Measurements from ENCODE around the gene PTK7.
"Not testable (repeated sequence)": the region's sequence is repeated elsewhere in the genome, so short reads cannot be mapped to it uniquely, and the experiment has no call there.

The PTK7 gene

DNA sequence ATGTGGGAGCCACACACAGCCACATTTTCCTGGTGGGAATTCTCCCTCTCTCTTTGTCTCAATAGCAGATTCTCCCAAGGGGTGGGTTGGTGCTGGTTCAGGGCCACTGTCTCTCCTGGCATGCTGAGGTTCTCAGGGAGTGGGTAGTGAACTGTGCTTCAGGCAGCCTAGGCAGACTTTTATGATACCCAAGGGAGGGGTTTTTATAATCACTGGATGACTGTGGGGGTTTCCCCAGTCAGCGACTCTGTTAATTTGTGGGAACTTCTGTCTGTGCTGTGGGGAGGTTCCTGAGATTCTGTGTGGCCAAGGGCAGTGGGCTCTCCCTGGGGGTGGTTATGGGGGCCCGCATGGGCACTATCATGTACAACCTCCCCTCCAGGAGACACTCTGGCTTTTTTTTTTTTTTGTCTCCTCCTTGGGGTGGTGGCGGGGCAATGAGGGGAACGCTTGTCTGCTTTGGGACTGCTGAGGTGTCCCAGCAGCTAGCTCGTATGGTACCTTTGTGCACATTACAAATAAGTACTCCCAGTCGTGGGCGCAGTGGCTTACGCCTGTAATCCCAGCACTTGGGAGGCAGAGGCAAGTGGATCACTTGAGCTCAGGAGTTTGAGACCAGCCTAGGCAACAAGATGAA is 10.0 kb downstream of the PTK7 start:
- no peak for DNase-seq (ENCODE audit: low read depth)

DNA sequence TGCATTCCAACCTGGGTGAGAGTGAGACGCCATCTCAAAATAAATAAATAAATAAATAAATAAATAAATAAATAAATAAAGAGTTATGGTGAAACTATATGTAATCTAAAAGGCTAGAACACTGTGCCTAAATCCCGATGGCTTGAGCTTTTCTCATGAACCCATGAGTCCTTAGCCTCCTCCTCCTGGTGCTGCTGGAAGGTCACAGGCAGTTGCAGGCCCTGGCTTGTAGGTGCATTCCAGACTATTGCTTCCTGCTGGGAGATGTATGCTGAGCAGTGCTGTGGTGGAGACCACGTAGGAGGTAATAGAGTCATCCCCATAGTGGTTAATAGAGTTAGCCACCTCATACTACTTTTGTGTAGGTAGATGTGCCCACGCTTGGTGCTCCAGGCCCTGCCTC is 12.5 kb downstream of the PTK7 start:
- DNase-seq (ENCODE audit: low read depth) = no peak

DNA sequence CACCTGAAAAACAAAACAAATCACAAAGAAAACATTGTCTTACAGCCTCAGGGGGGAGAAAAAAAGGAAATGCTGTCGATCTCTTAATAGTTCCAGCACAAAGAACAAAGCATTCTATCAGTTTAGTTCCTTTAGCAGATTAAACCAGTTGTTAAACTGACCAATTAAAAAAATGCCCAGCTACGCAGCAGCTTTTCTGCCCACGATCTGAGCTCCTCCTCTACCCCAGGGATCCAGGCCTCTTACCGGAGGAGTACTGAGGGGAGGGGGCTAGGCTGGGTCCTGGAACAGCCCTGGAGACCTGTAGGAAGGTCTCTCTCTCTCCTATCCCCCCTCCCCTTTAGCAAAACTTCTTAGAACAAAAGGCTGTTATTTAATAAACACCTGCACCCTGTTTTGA is 13.4 kb downstream of the PTK7 start:
- no peak for DNase-seq (ENCODE audit: low read depth)

DNA sequence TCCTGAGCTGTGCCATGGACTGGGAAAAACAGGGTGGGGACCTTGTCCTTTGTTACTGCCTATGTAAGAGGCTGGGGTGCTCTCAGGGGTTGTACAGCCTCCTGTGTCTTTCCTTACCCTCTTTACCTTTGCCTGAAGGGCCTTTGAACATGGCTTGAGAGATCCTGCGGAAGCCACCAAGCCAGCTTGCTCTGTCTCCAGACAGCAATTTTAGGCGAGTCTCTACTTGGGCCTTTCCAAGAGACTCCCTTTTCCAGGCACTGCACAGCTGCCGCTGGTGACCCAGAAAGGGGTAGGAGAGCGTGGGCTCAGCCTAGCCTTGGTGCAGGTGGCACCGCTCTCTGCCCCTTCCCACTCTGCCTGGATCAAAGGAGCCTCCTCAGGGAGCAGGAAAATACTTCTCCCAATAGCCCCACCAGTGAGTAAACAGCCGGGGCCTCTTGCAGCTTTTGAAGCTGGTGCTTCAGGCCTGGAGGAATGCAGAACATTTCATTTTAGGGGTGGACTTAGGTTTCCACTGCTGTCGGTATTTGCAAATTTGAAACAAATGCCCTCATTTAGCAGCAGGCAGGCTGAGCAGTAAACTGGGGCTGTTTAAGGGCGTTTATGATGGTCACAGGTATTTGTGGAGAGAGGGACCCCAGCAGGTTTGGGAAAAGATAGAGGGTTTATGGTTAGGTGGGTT is 13.9 kb downstream of the PTK7 start:
- DNase-seq (ENCODE audit: low read depth) = no peak

DNA sequence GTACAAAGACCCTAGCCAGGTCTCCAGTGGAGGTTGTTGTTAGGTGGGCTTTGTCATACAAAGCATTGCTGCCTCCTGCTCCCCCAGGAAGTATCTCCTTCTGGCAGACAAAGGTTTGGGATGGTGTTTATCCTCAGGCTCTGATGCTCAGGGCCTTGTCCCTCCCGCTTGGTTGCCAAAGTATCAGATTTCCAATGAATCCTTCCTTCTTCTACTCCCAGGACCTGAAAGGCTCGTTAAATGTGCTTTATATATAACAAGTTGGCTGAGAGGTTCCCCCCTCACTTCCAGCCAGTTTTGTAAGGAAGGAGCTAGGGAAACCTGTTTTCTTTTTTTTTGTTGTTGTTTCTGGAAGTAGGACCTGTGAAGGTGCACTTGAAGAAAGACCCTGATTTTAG is 14.4 kb downstream of the PTK7 start:
- DNase-seq (ENCODE audit: low read depth) = no peak

DNA sequence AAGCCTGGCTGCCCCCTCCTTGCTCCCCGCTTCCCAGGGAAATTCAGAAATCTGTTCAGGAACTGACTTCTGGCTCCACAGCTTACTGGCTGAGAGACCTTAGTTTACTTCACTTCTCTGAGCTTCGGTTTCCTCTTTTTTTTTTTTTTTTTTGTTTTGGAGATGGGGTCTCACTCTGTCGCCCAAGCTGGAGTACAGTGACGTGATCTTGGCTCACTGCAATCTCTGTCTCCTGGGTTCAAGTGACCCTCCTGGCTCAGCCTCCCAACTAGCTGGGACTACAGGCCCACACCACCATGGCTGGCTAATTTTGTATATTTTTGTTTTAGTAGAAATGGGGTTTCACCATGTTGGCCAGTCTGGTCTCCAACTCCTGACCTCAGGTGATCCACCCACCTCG is 14.9 kb downstream of the PTK7 start:
- DNase-seq (ENCODE audit: low read depth) = no peak

DNA sequence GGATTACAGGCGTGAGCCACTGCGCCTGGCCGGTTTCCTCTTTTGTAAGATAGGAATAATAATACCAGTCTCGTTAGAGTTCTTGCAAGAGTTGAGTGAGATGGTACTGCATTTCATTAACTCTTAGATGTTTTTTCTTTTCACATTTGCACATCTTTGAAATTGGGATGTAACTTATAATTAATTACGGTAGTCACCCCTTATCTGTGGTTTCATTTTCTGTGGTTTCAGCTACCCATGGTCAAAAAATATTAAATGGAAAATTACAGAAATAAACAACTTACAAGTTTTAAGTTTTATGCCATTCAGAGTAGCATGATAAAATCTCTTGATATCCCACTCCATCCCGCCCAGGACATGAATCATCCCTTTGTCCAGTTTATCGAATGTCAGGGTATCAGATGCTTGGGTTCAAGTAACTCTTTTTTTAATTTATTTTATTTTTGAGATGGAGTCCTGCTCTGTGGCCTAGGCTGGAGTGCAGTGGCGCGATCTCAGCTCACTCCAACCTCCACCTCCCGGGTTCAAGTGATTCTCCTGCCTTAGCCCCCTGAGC is 15.4 kb downstream of the PTK7 start:
- DNase-seq (ENCODE audit: low read depth) = no peak

DNA sequence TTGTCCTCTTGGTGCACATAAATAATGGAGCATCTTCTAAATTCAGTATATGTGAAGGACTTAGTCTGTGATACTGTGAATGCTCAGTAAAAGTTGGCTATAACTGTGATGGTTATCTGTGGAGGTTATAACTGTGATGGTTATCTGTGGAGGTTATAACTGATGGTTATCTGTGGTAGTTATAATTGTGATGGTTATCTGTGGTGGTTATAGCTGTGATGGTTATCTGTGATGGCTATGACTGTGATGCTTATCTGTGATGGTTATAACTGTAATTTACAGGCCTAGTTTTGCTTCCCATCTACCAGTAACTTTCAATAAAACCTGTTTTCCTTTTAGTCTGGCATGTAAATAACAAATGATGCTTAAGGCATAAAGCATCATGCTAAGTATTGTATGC is 16.5 kb downstream of the PTK7 start:
- no peak for DNase-seq (ENCODE audit: low read depth)

DNA sequence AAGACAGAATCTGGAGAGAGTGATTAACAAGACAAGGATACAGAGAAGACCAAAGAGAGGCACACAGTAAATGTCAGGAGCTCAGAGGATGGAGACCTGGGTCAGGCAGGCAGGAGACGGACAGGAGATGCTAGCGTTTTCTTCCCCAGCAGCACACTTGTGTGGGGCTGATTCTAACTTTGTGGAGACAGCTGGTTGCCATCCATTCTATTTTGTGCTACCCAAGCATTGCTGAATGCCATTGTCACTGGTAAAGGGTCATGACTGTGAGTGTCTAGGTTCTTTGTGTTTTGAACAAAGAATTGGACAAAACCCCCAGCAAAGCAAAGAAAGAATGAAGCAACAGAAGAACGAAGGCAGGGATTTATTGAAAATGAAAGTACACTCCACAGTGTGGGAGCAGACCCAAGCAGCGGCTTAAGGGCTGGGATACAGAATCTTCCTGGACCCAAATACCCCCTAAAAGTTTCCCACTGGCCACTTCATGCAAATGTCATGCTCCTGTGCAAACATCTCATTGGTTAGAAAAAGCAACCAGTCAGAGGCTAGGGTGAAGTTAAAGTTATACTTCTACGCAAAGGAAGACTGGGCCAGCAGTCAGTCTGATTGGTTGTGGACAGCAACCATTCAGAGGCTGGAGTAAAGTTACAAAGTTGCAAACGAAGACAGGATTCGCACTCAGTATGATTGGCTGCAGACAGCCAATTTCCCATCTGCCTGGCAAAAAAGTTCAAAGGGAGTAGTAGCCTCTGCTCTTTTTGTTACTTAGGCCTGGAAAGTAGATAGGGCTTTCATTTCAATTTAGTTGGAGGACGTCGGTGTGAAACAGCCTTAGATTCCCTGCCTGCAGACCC is 17.5 kb downstream of the PTK7 start:
- DNase-seq (ENCODE audit: low read depth) = peak; percentile 76

DNA sequence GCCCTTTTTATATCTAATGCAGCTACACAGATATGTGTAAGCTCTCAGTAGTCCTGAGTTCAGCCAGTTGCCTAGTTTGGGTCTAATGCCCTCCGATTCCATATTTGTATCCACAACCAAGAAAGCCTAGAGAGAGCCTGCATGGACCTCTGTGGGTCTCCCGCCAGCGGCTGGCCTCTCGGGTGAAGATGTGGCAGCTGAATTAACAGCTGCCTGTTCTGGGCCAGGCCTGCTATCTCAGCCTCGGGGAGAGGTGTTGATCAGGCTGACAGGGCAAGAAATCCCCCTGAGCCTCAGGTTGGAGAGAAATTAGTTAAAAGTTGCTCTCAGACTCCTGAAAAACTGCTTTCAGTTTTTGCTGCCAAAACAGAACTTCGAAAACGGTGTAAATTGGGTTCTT is 19.8 kb downstream of the PTK7 start:
- no peak for DNase-seq (ENCODE audit: low read depth)

DNA sequence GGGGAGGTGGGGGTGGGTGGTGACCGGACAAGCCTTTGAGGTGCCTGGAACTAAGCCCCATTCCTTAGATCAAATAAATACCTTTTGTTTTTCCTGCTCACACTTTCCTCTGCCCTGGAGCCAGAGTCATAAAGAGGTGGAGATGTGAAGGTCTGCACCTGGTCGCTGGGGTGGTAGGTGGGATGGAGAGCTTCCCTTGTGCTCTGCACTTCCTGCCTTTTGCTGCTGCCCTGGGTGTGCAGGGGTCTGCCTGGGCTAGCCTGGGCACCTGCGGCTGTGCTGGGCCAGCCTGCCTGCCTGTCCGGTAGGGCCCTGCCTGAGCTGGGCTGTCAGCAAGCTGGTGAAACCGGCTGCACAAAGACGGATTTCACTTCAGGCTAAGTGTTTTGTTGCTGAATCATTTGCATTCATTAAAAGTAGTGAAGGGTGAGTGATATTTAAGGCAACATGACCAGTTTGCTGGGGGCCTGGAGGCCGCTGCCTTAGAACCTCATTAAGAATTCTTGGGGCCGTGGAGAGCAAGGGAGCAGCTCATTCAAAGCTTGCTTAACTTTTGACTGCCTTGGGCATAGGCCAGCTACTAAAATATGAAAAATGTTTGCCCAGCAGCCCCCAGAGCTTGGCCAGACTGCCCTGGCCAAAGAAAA is 20.5 kb downstream of the PTK7 start:
- peak; percentile 82 for DNase-seq (ENCODE audit: low read depth)

DNA sequence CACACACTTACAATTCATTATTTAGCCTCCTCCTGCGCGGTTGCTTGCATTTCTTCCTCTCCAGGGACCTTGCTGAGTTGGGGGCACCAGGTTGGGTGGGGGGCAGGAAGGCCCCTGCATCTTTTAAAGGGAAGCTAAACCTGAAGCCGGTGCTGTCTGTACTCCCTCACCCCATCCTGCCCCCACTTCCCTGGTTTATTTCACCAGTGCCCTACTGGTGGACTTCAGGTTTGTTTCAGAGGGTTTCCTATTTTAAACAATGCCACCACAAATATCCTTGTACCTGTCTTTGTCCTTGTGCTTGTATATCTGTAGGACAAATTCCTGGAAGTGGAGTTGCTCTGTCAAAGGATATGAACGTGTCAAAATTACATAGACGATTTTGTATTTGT is 21.0 kb downstream of the PTK7 start:
- DNase-seq (ENCODE audit: low read depth) = no peak

DNA sequence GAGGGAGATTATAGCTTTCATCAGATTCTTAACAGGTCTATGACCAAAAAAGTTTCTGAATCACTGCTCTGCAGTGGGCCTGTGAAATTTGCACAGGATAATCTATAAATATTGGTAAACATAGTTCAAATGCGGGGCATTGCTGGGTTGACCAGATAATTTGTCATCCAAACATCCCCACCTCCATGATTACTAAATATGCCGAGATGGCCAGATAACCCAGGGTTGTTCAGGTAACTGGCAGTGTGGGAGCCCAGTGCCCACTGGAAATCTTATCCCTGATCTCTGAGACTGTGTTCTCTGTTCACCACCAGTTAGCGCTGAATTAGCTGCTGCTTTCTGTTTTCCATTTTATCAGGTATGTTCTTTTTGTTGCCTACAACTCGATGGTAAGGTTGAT is 21.4 kb downstream of the PTK7 start:
- DNase-seq (ENCODE audit: low read depth) = no peak

DNA sequence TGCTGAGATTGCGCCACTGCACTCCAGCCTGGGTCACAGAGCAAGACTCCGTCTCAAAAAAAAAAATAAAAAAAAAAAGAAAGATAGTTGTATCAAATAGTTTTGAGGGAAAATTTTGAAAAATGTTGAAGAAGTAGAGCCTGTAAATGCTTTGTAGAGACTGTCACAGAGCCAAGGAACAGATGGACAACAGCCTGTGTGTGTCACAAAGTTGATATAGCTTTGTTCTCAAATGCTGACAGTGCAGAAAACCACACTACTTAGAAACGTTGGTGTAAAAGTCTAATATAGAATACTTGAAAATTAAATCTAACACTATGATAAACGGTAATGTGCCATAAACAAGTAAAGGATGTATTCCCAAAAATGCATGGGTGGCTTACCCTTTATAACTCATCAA is 25.4 kb downstream of the PTK7 start:
- no peak for DNase-seq (ENCODE audit: low read depth)

DNA sequence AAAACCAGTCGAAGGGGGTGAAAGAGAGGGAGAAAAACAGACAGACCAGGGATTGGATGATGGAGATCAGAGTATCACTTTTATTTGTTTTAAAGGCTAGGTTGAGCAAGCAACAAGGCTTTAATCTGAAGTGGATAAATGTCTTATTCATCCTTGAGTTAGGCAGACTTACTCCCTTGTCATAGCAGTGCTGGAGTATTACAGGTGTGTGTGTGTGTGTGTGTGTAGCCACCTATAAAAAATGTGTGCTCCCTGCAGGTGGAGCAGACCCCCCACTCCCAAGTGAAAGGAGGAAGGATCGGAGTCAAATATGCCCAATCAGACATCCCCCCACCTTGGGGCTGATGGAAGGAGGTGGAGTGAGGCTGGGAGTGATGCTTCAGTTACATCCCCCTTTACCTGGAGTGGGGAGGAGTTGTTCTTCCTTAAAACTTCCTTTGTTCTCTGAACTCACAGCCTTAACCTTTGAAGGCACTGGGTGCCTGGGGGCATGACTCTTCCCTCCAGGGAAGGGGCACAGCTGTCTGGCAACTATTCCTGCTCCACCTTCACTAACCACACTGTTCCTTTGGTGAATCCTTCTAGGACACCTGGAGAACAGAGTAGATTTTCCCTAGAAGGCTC is 27.3 kb downstream of the PTK7 start:
- DNase-seq (ENCODE audit: low read depth) = no peak

DNA sequence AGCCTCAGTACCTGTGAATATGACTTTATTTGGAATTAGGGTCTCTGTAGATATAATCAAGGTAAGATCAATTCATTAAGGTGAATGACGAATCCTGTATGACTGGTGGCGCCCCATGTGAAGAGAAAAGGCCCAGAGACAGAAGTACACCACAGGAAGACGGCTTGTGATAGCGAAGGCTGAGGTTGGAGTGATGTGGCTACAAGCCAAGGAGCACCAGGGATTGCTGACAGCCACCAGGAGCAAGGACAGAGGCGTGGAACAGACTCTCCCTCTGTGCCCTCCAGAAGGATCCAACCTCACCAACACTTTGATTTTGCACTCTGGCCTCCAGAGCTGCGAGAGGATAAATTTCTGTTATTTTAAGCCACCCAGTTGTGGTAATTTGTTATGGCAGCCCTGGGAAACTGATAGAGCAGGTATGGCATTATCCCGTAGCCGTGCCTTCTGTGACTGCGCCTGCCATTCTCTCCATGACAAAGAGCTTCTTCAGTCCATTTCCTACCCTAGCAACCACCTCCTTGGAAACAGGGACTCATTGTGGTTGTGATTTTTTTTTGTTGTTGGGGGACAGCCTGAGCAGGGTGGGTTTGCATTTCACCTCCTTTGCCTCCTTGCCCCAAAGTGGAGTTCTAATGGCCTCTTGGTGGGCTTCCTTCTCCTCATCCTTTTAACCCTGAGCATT is 29.6 kb downstream of the PTK7 start:
- DNase-seq (ENCODE audit: low read depth) = no peak

DNA sequence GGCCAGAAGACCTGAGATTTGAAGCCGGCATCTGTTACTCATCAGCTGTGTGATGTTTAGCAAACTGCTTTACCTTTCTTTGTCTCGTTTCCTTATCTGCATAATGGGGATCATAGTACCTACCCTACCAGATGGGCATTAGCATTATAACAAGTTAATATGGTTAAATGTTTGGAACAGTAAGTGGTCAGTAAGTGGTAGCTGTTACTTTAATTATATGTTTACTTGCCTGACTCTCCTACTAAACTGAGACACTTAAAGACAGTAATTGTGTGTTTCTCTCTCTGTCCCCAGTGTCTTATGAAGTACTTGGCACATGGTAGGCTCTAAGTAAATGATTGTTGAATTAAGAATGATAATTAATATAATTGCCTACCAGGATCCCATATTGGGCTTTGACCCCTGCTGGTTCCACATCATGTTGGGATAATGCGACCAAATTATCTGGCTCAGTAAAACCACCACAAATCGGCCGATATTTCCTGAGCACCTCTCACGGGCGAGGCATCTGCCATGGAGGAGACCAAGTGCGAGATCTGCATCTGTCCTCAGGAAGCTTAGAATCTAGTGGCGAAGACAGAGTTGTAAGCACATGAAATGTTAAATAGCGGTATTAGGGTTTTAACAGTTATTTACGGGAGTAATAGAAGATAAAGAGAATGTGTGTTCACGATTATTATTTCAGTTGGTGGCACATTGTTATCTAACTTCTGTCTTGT is 31.4 kb downstream of the PTK7 start:
- no peak for DNase-seq (ENCODE audit: low read depth)

DNA sequence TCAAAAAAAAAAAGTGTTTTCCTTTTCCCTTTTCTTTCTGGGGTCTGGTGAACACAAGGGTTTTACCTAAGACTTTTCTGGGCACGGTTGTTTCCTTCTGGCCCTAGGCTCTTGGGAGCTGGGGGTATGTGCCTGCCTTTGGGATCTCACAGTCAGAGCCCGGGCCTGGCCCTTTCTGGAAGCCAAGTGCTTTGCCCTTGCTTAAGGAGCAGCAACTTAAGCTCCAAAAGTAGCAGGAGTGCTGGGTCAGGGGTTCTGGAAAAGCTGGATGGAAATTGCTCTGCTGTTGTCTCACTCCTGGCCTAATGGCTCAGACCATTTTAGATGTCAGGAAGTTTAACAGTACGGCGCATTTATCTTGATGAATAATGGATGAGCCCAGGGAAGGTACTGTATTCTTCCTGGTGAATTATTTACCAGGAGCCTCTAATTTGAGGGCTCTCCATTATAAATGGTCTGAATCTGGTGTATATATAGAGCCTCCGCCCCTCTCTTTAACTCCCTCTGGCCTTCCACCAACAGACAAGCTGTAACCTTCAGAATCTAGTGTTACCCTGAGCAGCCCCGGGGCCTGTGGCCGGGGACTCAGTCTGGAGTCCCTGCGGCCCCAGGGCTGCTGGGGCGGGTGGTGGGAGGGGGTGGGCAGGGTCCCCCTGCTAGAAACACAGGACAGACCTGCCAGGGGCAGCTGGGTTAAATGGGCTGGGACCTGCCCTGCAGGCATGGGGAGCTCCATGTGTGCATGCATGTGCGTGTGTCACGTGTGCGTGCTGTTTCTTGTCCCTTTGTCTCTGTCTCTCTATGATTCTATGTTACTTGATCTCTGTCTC is 37.5 kb downstream of the PTK7 start:
- DNase-seq (ENCODE audit: low read depth) = no peak

DNA sequence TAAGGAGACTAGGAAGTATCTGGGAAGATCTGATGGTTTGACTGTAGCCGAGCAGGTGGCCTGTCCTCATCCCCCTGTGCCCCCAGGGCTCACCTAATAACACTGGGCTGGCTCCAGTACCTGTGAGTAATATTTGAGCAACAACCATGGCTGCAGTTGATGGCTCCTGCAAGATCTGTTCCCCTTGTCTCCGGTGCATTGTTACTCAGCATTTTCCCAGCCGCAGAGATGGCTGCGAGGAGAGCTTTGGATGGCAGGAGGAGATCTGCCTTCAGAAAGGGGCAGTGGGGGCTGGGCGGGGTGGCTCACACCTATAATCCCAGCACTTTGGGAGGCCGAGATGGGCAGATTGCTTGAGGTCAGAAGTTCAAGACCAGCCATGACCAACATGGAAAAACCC is 39.3 kb downstream of the PTK7 start:
- no peak for DNase-seq (ENCODE audit: low read depth)

DNA sequence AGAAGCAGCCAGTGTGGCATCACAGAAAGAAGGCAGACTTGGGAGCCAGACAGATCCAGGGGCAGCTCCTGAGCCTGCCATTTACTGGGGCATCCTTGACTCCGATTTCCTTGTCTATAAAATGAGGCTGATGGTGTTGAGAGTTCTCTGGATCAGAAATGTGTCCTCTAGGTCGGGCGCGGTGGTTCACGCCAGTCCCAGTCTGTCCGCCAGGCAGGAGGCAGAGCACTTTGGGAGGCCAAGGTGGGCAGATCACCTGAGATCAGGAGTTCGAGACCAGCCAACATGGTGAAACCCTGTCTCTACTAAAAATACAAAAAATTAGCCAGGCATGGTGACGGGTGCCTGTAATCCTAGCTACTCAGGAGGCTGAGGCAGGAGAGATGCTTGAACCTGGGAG is 41.4 kb downstream of the PTK7 start:
- DNase-seq (ENCODE audit: low read depth) = not testable (repeated sequence)

Data from GM04504 (cell line).